Keratinocyte (primary cell): Measurements from ENCODE around the gene CD8A. TPM values are rescaled to one million over a fixed set of nuclear protein-coding genes. Genes with fewer than 3 reads are reported as not detected.

Experiments
- DNase-seq: peaks from one replicate; pipeline ENCODE4 v3.0.0-alpha.2; 2011; ENCODE audit warnings: low read depth, missing footprints, low spot score
- FAIRE-seq: peaks from 2 replicates; lab custom pipeline; 2011; peaks lifted over from hg19 to GRCh38; lab: Jason Lieb, UNC
- H2AFZ ChIP-seq: 2 replicates; pipeline ENCODE4 v1.6.0; 2012; ENCODE audit warnings: low read length, control low read depth, inconsistent platforms; ENCODE audit not compliant: control insufficient read depth
- H3K27ac ChIP-seq: 2 replicates; pipeline ENCODE4 v1.5.1; 2011; ENCODE audit warnings: low read length; ENCODE audit not compliant: control insufficient read depth, insufficient read depth
- H3K27me3 ChIP-seq: 3 replicates; pipeline ENCODE4 v1.6.0; 2011; ENCODE audit warnings: low read length; ENCODE audit not compliant: control insufficient read depth, insufficient read depth; ENCODE audit errors: extremely low read depth
- H3K36me3 ChIP-seq, 2 experiments: 2 replicates in 1 of 2; 3 replicates in 1 of 2; pipeline ENCODE4 v1.5.1; 2011; ENCODE audit warnings: low read length in 2 of 2, mild to moderate bottlenecking in 1 of 2; ENCODE audit not compliant: control insufficient read depth in 2 of 2, insufficient read depth in 2 of 2; ENCODE audit errors: extremely low read depth in 1 of 2
- H3K4me1 ChIP-seq: 3 replicates; pipeline ENCODE4 v1.5.1; 2011; ENCODE audit warnings: low read length; ENCODE audit not compliant: control insufficient read depth, insufficient read depth; ENCODE audit errors: extremely low read depth
- H3K4me2 ChIP-seq: 3 replicates; pipeline ENCODE4 v1.6.0; 2011; ENCODE audit warnings: low read depth, low read length; ENCODE audit not compliant: control insufficient read depth, insufficient read depth; ENCODE audit errors: extremely low read depth
- H3K4me3 ChIP-seq, 3 experiments: fragments of 200-600 bp in 1 of 3; sonication (generic) in 1 of 3; 2 replicates in 2 of 3; 3 replicates in 1 of 3; pipeline ENCODE4 v1.5.1; 2011 to 2016; ENCODE audit warnings: low read length in 3 of 3, mild to moderate bottlenecking in 3 of 3, control low read depth in 2 of 3, inconsistent platforms in 1 of 3, low read depth in 1 of 3, mixed read lengths in 1 of 3, mixed run types in 1 of 3, moderate library complexity in 1 of 3; ENCODE audit not compliant: control insufficient read depth in 2 of 3, insufficient read depth in 2 of 3; ENCODE audit errors: extremely low read depth in 1 of 3
- H3K79me2 ChIP-seq: 2 replicates; pipeline ENCODE4 v1.6.0; 2012; ENCODE audit warnings: low read length; ENCODE audit not compliant: control insufficient read depth, insufficient read depth
- H3K9ac ChIP-seq: 3 replicates; pipeline ENCODE4 v1.6.0; 2011; ENCODE audit warnings: low read length; ENCODE audit not compliant: control insufficient read depth, insufficient read depth; ENCODE audit errors: extremely low read depth
- H3K9me1 ChIP-seq: 3 replicates; pipeline ENCODE4 v1.6.0; 2011; ENCODE audit warnings: low read length; ENCODE audit not compliant: control insufficient read depth, insufficient read depth; ENCODE audit errors: extremely low read depth
- H3K9me3 ChIP-seq: 2 replicates; pipeline ENCODE4 v1.5.1; 2012; ENCODE audit warnings: low read depth, low read length; ENCODE audit not compliant: control insufficient read depth
- H4K20me1 ChIP-seq: 3 replicates; pipeline ENCODE4 v1.6.0; 2011; ENCODE audit warnings: low read length; ENCODE audit not compliant: control insufficient read depth, insufficient read depth; ENCODE audit errors: extremely low read depth
- EZH2 ChIP-seq: IDR thresholded peaks from one replicate; pipeline ENCODE4 v1.6.1; 2012; ENCODE audit warnings: inconsistent platforms, mild to moderate bottlenecking, low read length, moderate library complexity
- dilution Hi-C: fragments of 300-500 bp; cut with MboI; formaldehyde crosslinking; loops from one replicate; pipeline ENCODE4 v1.7.0; 2020; ENCODE audit warnings: low sequenced_read_pairs; ENCODE audit not compliant: extremely low pct_ligation_motif_present
- polyA plus RNA-seq, 5 experiments: library from polyadenylated mRNA; depleted of rRNA in 3 of 5; stranded (reverse) in 3 of 5; stranded (forward) in 1 of 5; unstranded in 1 of 5; fragments of >200 nt; gene quantifications; 1 replicate in 1 of 5; 2 replicates in 3 of 5; 3 replicates in 1 of 5; pipeline versions ENCODE4 v1.2.1 to v1.2.3, GENCODE V29; 2011 to 2012; ENCODE audit warnings: missing spikeins in 2 of 5, low read depth in 1 of 5, low replicate concordance in 1 of 5
- TF ChIP-seq, protein P1 (sequence below), 3 experiments: IDR thresholded peaks in 1 of 3; conservative IDR thresholded peaks in 1 of 3; optimal IDR thresholded peaks in 1 of 3; 2 replicates in 2 of 3; 3 replicates in 1 of 3; pipeline versions ENCODE3 to v1.5.1; 2011; ENCODE audit warnings: low read length in 3 of 3, mild to moderate bottlenecking in 3 of 3, moderate library complexity in 2 of 3, control low read depth in 1 of 3, inconsistent platforms in 1 of 3; ENCODE audit not compliant: insufficient read depth in 2 of 3; ENCODE audit errors: extremely low read depth in 1 of 3

The CD8A gene
- polyA plus RNA-seq, 1 donor (not counting 4 experiments of a cell fraction or from before 2014, with no cell fraction given): 0.10 TPM

- TF ChIP-seq EZH2: no peak
- TF ChIP-seq, protein P1, sequence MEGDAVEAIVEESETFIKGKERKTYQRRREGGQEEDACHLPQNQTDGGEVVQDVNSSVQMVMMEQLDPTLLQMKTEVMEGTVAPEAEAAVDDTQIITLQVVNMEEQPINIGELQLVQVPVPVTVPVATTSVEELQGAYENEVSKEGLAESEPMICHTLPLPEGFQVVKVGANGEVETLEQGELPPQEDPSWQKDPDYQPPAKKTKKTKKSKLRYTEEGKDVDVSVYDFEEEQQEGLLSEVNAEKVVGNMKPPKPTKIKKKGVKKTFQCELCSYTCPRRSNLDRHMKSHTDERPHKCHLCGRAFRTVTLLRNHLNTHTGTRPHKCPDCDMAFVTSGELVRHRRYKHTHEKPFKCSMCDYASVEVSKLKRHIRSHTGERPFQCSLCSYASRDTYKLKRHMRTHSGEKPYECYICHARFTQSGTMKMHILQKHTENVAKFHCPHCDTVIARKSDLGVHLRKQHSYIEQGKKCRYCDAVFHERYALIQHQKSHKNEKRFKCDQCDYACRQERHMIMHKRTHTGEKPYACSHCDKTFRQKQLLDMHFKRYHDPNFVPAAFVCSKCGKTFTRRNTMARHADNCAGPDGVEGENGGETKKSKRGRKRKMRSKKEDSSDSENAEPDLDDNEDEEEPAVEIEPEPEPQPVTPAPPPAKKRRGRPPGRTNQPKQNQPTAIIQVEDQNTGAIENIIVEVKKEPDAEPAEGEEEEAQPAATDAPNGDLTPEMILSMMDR (optimal IDR thresholded peaks at IDR 0.05 in 1 of 3, IDR thresholded peaks at IDR 0.05 in 1 of 3, conservative IDR thresholded peaks at IDR 0.05 in 1 of 3; ENCODE audit: extremely low read depth in 1 of 3, insufficient read depth in 2 of 3, low read length in 3 of 3): no peak
- H3K4me3 ChIP-seq: no peak overlapping the region
- DNase-seq (no peak), FAIRE-seq (no peak)
- dilution Hi-C loops: no loop called here
- no peak overlapping the region for H2AFZ ChIP-seq
- no peaks in the 10 kb centered on the region for H3K9me1 ChIP-seq
- no peak overlapping the region for H3K27ac ChIP-seq
- no peaks in the 10 kb centered on the region for H3K79me2 ChIP-seq
- no peak overlapping the region for H3K9ac ChIP-seq
- no peak overlapping the region for H3K4me2 ChIP-seq
- peaks cover 42% of the 10 kb centered on the region for H3K27me3 ChIP-seq
- H3K4me1 ChIP-seq: no peaks in the 10 kb centered on the region
- peaks cover 7% of the 10 kb centered on the region for H3K9me3 ChIP-seq
- H3K36me3 ChIP-seq: no peaks in the 10 kb centered on the region
- H4K20me1 ChIP-seq: peaks cover 2% of the 10 kb centered on the region
These were observed 3.0 kb upstream of the CD8A start for GRCh38 chr2:86793752-86794151.

DNA sequence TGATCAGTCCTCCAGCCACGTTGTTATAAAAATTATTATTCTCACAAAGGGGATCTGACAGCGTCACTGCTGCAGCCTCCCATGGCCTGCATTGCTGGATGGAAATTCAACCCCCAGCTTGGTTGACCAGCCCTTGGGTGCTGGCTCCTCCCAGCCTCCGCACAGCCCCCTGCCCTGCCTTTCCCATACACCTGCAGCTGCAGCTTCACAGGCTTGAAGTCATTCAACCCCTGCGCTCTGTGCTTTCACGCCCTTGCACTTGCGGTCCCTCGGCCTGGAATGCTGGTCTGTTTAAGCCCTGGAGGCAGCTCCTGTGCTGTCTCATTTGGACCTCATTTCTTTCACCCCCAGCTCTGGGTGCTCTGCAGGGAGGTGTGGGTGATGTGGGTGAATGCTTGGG, 860 bp upstream of the CD8A start:
- Histone ChIP-seq H2AFZ (no peak overlapping the region), H3K79me2 (no peaks in the 10 kb centered on the region), H3K9ac (no peak overlapping the region), H4K20me1 (peaks cover 2% of the 10 kb centered on the region), H3K9me3 (peaks cover under 1% of the 10 kb centered on the region), H3K4me1 (no peaks in the 10 kb centered on the region), H3K9me1 (no peaks in the 10 kb centered on the region), H3K4me2 (no peak overlapping the region), H3K36me3 (no peaks in the 10 kb centered on the region), H3K27me3 (peaks cover 55% of the 10 kb centered on the region), H3K27ac (no peak overlapping the region), H3K4me3 (no peak overlapping the region)
- TF ChIP-seq, protein P1 (optimal IDR thresholded peaks at IDR 0.05 in 1 of 3, IDR thresholded peaks at IDR 0.05 in 1 of 3, conservative IDR thresholded peaks at IDR 0.05 in 1 of 3; ENCODE audit: extremely low read depth in 1 of 3, insufficient read depth in 2 of 3, low read length in 3 of 3): no peak
- no peak for TF ChIP-seq EZH2
- dilution Hi-C loops: no loop called here
- no peak for FAIRE-seq
- DNase-seq: no peak
